CD4-positive, alpha-beta T cell treated with Interferon alpha-2 for 1 hour (primary cell): ENCODE results near the gene SPOCK1.

ENCODE experiments used
- DNase-seq, 2 donors: peaks; one replicate each; pipeline ENCODE4 v3.0.0-alpha.2; 2020 to 2022

SPOCK1 gene

GRCh38 chr5:137320056-137321045, 178.8 kb downstream of the SPOCK1 start:
- peak in 1 of 2 donors; percentile 30 for DNase-seq

GRCh38 chr5:137318027-137318426, 181.1 kb downstream of the SPOCK1 start:
- DNase-seq: no peak

- no peak for DNase-seq
Observed at GRCh38 chr5:137316346-137316736, 182.8 kb downstream of the SPOCK1 start.

GRCh38 chr5:137315534-137316345, 183.4 kb downstream of the SPOCK1 start:
- DNase-seq: no peak

GRCh38 chr5:137315109-137315508, 184.0 kb downstream of the SPOCK1 start:
- DNase-seq: no peak

GRCh38 chr5:137313526-137314175, 185.5 kb downstream of the SPOCK1 start:
- no peak for DNase-seq

GRCh38 chr5:137312011-137312410, 187.1 kb downstream of the SPOCK1 start:
- DNase-seq: no peak

- no peak for DNase-seq
Observed at GRCh38 chr5:137310051-137310730, 188.9 kb downstream of the SPOCK1 start.

GRCh38 chr5:137309290-137309689, 189.8 kb downstream of the SPOCK1 start:
- no peak for DNase-seq

- no peak for DNase-seq
Observed at GRCh38 chr5:137308311-137308710, 190.8 kb downstream of the SPOCK1 start.

GRCh38 chr5:137306903-137307302, 192.2 kb downstream of the SPOCK1 start:
- DNase-seq: no peak

- no peak for DNase-seq
Observed at GRCh38 chr5:137305971-137306602, 193.0 kb downstream of the SPOCK1 start.

- DNase-seq: no peak
Observed at GRCh38 chr5:137304226-137304874, 194.8 kb downstream of the SPOCK1 start.

GRCh38 chr5:137303509-137303908, 195.6 kb downstream of the SPOCK1 start:
- no peak for DNase-seq

GRCh38 chr5:137300411-137301240, 198.5 kb downstream of the SPOCK1 start:
- no peak for DNase-seq

- DNase-seq: no peak
Observed at GRCh38 chr5:137296213-137296781, 202.8 kb downstream of the SPOCK1 start.

- no peak for DNase-seq
Observed at GRCh38 chr5:137294604-137295003, 204.5 kb downstream of the SPOCK1 start.

- DNase-seq: no peak
Observed at GRCh38 chr5:137292461-137293027, 206.6 kb downstream of the SPOCK1 start.

- DNase-seq: no peak
Observed at GRCh38 chr5:137291436-137291835, 207.7 kb downstream of the SPOCK1 start.

- no peak for DNase-seq
Observed at GRCh38 chr5:137291031-137291430, 208.1 kb downstream of the SPOCK1 start.
